NCI-H2081 (cell line): ENCODE data around the gene GREB1.
"Not testable (repeated sequence)": the region's sequence is repeated elsewhere in the genome, so short reads cannot be mapped to it uniquely, and the experiment has no call there.

Experiments used
- DNase-seq, 2 experiments: peaks; one replicate each; lab custom pipeline; 2025; lab: John Stamatoyannopoulos, UW

GREB1 gene

DNA sequence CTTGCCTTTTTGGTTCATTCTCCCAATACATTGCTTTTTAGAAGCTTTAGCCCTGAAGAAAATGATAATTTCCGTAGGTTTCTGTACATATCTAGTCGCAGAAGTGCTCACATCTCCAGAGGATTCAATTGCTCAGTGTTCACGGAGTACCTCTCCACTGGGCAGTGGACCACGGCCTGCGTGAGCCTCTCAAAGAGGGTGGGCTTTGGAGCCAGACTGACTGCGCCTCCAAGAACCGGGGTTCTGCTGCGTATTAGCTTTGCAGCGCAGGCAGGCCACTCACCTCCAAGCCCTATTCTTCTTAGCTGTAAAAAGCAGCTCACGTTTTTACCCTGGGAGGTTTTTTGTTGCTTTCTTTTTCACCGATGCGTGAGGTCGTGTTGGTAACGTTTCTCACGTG is 100.7 kb downstream of the GREB1 start:
- no peak for DNase-seq

DNA sequence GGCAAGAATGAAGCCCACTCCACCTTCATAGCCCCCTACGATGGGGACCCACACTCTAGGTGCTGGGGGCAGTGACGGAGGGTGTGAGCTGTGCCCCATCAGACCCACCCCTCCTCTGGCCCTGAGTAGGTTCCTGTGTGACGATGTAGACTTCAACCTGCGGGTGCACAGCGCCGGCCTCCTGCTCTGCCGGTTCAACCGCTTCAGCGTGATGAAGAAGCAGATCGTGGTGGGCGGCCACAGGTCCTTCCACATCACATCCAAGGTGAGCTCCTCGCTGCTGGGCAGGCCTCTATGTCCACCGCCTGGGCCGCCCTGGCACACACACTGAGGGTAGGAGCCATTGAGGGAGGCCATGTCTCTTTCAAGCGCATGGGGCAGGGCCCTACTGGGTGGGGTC is 101.3 kb downstream of the GREB1 start:
- no peak for DNase-seq

DNA sequence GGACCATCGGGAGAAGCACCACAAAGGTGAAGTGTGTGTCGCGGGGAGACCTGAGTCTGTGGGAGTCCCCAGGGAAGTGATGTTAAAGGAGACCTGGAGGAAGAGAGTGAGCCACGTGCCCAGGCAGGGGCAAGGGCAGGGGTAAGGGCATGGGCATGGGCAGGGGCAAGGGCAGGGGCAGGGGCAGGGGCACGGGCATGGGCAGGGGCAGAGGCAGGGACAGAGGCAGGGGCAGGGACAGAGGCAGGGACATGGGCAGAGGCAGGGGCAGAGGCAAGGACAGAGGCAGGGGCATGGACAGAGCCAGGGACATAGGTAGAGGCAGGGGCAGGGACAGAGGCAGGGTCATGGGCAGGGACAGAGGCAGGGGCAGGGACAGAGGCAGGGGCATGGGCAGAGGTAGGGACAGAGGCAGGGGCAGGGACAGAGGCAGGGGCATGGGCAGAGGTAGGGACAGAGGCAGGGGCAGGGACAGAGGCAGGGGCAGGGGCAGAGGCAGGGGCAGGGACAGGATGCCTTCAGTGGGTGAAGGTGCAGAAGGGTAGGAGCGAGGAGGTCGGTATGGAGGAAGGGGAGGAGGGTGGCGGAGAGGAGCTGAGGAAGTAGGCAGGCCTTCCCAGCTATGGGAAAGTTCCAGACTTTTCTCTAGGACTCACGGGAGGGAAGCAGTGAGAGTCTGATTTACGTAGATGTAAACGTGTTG is 102.9 kb downstream of the GREB1 start:
- DNase-seq, result no peak

DNA sequence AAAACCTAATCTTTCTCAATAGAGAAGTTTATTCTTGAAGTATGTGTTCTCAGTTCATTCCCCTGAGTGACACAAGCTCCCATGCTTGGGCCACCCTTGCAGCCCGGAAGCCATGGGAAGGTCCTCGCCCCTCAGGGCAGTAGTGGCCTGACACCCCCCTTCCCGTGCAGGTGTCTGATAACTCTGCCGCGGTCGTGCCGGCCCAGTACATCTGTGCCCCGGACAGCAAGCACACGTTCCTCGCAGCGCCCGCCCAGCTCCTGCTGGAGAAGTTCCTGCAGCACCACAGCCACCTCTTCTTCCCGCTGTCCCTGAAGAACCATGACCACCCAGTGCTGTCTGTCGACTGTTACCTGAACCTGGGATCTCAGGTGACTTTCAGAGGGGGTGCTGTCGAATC is 103.7 kb downstream of the GREB1 start:
- DNase-seq, result no peak

DNA sequence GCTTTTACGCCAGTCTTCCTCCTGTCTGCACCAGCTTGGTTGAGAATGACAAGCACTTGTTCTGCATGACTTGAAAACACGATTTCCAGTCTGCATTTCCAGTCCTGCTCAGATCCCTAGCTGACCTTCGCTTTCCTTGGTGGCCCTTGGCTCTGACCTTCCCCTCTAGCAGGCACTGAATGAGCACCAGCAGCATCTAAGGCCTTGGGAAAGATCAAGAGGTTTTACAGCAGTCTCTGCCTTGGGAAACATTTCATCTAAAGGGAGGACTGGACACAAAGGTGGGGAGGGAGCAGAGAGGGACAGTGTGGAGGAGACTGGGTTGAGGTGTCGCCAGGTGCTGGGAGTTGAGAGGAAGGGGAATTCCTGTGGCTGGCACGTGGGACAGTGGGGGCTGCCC is 105.7 kb downstream of the GREB1 start:
- DNase-seq, result no peak

DNA sequence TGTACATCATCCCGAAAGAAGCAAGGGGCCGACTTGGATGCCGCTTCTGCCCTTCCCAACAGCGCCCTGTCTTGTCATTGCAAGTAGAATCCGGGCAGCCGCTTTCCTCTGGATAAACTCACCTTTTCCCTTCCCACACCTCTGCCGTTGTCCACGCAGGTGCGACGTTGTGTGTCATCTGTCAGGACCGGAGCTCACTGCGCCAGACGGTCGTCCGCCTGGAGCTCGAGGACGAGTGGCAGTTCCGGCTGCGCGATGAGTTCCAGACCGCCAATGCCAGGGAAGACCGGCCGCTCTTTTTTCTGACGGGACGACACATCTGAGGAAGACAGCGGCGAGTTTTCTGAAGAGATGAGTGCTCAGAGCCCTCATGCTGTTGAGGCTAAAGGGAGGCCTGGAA is 106.3 kb downstream of the GREB1 start:
- no peak for DNase-seq

DNA sequence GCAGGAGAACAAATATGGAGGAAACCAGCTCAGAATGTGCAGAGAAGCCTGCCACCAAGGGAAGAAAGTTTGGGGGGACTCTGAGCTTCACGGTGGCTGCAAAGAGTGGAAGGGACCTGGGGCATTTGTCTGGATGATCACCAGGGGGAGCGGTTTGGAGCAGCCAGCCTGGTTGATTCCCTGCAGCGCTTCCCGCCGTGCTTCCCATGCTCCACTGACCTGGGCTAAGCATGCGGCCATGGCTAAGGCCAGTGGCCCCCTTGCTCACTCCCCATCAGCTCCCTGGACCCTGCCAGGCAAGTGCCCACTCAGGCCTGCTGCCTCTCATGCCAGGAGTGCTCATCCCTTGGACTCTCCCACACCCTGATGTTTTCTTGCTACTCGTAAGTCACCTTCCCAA is 109.1 kb downstream of the GREB1 start:
- no peak for DNase-seq

DNA sequence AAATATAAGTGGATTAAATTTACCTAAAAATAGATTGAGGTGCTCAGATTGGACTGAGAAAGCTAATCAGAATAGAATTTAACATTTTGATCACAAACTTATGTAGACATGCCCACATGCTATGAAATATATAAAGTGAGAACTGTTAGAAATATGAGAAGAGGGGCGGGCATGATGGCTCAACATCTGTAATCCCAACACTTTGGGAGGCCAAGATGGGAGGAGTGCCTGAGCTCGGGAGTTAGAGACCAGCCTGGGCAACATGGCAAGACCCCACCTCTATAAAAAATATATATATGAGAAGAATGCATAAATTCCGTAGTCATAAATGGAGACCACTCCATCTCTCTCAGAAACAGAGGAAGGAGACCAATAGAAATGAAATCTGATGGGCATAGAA is 110.4 kb downstream of the GREB1 start:
- DNase-seq, result no peak

DNA sequence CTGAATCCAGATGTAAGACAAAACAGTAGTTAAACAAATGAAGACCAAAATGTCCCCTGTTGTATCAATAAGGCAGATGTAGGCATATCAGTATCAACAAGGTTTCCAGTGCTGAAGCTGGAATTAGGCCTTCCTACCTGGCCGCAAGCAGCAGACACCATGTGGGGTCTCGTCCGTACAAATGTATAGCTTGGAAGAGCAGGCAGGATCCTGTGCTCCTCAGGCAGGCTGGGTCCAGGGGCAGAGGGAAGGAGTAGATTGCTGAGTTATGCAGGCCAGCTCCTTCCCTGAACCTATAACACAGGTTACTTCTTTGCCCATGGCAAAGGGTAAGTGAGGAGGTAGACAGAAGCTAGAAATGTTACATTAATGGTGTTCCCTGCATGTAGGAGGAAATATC is 112.7 kb downstream of the GREB1 start:
- no peak for DNase-seq

DNA sequence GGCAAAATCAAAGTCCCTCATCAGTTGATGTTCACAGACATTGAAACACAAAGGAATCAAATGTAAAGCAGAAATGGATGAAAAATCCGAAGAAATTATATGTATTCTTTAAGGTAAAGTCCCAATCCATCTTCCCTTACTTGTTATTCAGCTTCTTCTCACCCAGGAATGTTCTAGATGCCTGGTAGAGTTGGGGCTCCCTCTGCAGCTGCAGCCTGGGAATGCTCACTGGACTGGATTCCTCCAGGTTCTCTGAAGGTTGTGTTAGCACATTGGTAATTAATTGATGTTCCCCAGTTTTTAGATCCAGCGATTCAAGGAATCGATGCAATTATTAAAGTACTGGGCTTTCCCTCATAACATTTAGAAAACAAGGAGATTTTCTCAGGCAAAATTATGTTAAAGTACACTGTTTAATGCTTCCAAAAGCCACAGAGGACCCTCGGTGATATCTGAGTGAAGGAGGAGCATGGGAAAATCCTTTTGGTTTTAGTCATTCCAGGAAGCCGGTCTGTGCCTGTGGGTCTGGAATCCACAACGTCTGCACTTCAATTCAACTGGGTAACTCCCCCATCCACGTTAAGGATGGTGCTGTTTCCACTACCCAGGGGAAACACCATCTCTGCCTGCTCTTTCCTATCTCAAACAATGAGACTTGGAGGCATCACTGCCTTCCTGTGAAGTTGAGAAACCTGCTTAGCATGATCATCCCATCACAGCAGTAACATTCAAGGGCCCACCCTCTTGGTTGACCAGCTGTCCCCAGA is 114.2 kb downstream of the GREB1 start:
- DNase-seq, result no peak

DNA sequence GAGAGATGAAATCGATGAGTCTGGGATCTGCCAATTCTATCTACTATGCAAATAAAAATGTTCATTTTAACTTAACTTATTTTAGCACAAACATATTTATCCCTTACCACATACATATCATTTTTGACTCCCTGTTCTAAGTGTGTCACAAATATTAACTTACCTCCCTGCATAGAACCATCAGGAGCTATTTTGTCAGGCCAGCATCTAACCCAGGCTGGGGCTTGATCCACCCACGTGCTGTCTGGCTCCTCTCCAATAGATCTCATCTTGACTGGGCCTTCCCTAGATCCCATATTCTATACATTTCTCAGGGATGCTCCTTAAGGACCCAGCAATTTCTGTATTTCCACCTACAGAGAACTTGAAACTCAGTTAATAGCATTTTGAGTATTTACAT is 115.2 kb downstream of the GREB1 start:
- DNase-seq, result no peak

DNA sequence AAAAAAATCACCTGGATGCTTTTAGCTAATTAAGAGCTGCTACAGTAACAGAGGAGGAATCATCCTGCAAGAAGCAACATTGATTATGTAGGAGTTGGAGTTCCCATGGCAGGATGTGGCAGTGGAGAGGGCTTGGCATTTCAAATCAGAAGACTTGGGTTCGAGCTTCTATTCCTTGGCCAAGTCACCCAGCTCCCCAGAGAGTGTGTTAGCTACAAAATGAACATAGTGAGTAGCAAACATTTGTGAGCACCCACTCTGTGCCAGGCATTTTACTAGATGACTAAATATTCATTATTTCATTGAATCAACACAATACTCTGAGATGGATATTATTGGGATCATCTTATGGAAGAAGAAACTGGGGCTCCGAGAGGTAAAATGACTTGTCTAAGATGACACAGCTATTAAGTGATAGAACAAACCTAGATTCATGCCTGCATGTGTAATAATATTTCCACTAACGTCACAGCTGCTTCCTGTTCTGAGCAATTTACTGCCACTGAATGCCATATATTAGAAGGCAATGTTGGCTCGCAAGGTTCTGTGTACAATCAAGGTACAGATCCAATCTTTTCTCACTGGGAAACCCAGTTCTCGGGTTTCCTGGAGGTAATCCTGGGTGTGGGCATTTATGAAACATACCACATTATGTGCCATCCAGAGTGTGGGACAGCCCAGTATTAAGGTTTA is 118.2 kb downstream of the GREB1 start:
- no peak for DNase-seq

DNA sequence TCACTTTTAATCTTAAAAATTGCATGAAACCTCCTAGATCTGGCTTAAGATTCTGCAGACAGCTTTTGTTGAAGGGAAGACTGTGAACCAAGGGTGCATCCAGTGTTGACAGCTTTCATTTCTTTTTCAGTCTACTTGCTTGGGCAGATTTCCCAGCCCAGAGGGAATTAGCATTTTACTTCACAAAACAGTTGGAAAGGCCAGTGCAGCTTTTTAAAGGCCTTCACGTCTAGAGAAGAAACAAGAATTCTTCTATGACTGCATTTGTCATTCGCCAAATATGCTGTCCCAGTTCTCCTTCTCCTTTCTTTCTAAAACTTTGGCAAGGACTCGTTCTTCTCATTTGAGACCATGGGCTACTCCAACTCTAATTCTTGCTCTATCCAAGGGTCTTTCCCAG is 118.7 kb downstream of the GREB1 start:
- no peak for DNase-seq

DNA sequence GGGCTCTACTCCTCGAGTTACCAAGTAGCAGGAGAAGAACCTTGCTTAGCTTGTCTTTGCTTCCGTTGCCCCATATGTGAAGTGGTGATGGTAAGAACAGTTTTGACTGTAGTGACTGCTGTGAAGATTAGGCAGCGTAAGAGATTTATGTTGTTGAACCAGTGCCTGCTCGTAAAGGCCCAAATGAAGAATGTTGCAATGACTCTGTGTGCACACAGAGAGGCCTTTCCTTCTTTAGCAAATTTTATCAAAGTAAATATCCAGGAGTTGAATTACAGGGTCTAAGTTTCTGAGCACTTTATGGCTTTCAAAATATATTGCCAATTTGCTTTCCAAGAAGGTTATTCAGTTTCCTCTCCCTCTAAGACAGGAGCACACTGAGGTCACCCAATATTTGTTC is 121.7 kb downstream of the GREB1 start:
- no peak for DNase-seq

DNA sequence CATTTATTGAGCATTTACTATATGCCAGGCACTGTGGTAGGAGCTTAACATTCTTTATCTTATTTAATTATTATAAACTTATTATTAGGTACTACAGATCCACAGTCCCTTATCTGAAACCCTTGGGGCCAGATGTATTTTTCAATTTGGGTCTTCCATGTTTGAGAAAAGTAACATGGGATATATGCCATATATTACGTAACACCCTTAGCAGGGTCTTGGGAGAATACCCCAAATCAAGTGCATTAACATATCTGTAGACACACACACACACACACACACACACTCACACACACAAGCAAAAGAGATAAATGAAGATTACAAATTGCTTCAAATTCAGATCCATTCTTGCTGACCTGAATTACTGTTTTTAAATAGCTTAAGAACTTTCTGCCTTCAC is 122.4 kb downstream of the GREB1 start:
- DNase-seq, result no peak

DNA sequence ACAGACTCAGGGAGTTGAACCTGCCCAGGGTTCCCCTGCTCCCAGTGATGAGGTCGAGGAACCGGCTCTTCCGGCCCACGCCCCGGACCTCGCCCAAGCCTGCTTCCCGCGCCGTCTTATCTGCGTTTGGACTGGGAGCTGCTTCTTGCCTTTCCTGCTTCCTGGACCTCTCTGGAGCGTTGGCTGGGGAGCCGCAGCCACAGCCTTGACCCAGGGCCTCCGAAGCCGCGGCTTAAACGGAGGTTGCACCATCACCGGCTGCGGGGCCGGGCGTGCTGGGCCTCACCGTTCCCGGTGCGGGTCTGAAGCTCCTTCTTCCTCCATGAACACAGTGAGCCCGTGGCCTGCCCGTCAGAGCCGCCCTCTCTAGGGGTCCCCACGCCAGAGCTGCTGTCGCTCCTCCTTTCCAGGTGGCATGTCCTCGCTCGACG is 122.8 kb downstream of the GREB1 start:
- DNase-seq, result no peak

DNA sequence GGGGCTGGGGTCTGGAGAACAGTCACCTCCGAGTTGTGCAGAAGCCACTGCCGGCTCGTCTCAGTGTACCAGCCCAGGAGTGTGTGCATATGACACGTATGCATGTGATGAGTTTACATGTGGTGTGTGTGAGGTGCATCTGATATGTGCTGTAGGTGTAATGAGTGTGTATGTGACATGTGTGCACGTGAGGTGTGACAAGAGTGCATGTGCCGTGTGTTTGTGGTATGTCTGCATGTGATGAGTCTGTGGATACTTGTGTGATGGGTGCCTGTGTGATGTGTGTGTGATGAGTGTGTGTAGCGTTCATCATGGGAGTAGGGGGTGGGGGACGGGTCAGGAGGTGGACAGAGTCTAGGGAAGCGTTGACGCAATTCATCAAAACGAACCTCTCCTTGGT is 123.3 kb downstream of the GREB1 start:
- no peak for DNase-seq

DNA sequence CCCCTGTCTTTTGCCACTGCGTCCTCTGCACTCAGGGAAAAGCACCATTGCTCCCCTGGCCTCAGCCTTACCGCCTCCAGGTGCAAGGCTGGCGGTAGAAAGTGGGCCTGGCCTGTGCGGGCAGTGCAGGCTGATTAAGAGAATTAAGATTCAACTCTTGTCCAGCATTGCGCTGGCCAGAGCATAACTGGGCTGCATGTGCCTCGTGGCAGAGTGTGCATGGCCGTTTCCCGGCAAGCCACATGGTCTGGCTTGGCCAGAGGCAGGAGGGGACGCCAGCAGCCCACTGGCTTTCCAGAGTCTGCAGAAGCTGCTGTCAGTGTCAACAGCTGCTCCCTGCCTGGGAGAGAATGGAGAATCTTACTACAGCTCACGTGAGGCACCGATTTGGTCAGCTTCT is 123.8 kb downstream of the GREB1 start:
- DNase-seq, result no peak

DNA sequence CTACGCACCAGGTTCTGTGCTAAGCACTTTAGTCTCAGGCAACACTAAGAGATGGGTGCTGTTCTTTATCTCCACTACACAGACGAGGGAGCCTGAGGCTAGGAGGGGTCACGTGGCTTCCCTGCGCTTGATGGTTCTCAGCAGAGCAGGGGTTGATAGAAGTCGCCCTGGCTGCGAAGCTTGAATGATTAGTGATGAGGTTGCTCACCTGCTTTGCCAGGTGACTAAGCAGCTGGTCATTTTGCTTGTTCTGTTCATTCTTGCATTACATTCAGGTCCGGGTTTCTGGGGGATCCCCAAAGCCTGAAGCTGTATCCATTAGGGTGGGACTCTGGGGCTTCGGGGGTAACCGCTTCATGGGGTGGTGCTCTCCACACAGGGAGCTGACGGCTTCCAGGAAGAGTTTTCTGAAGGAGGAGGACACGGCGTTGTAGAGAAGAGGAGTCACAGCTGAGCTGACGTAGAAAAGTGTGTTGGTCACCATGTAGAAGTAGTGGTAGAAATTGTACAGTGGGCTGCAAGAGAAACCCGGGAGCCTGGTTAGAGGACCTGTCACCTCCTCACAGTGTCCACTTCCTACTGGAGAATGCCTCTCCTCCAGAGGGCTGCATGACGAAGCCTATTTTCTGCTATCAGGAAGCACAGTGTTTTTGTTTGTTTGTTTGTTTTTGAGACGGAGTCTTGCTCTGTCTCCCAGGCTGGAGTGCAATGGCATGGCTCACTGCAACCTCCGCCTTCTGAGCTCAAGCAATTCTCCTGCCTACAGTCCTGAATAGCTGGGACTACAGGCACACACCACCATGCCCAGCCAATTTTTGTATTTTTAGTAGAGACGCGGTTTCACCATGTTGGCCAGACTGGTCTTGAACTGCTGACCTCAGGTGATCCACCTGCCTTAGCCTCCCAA is 124.6 kb downstream of the GREB1 start:
- no peak for DNase-seq

DNA sequence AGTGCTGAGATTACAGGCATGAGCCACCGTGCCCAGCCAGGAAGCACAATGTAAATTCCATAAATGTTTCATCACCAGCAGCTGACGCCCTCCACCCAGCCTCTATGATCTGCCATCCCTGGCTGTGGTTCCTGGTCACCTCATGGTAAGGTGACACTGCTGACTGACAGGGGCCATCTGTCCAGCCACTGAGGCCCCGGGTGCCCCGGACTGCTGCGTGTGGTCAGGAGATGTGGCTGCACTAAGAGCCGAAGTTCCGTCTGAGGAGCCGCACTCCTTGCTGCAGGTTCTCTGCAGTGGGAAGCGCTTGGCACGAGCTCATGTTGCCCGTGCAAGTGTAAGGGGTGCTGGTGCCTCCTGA is 125.2 kb downstream of the GREB1 start:
- no peak for DNase-seq

DNA sequence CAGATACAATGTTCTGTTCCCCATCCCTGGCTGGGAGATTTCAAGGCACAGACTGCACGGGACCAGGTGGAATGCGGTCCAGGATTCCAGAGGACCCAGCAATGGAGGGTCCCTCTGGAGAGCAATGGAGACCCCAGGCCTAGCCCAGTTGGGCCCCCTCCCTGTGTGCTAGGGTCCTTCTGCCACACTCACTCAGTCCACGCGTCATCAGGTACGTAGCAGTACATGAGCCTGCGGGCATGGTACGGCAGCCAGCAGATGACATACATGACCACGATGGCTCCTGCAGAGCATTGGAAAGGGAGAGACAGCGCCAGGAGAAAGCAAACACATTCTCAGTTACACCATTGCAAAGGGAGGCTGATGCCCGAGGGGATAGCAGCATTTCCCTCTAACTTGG is 126.0 kb downstream of the GREB1 start:
- DNase-seq, result no peak

DNA sequence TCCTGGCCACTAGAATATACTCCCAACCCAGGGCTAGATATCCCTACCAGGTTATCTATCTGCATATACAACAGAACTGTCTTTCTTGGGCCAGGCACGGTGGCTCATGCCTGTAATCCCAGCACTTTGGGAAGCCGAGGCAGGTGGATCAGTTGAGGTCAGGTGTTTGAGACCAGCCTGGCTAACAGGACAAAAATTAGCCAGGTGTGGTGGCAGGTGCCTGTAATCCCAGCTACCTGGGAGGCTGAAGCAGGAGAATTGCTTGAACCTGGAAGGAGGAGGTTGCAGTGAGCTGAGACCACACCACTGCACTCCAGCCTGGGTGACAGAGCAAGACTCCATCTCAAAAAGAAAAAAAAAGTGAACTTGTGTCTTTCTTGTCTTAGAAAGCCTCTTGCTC is 126.6 kb downstream of the GREB1 start:
- DNase-seq, result not testable (repeated sequence)
